A673 (cell line): ENCODE measurements around the gene CCDC7. TPM values are rescaled to one million over a fixed set of nuclear protein-coding genes. Genes with fewer than 3 reads are reported as not detected.

Experiments used
- BruUV-seq: library from RNA; stranded (reverse); fragments of 400-500 nt; replicated peaks from 2 replicates; lab custom pipeline; 2021; lab: Mats Ljungman, UMichigan
- CTCF ChIA-PET: fragments of 300-600 bp; sonication (Branson Sonifier 250); formaldehyde crosslinking; loops from one replicate; lab custom pipeline; 2022; ENCODE audit warnings: antibody characterized with exemption; lab: Charles Lee
- POLR2A ChIA-PET: fragments of 300-600 bp; sonication (Branson Sonifier 250); formaldehyde crosslinking; loops from one replicate; lab custom pipeline; 2022; ENCODE audit warnings: antibody characterized with exemption; ENCODE audit not compliant: low non-redundant PET; lab: Charles Lee
- DNase-seq: peaks from one replicate; pipeline ENCODE4 v3.0.0-alpha.2; 2015; ENCODE audit warnings: low spot score
- H3K27ac ChIP-seq: fragments of 200-600 bp; sonication (generic); 2 replicates; pipeline ENCODE4 v1.5.1; 2016; ENCODE audit warnings: mixed run types, low read depth, mild to moderate bottlenecking, mixed read lengths, antibody characterized with exemption, low read length; ENCODE audit not compliant: poor library complexity, severe bottlenecking
- H3K27me3 ChIP-seq: fragments of 200-600 bp; sonication (generic); replicated peaks from 2 replicates; pipeline ENCODE4 v1.6.1; 2017; ENCODE audit warnings: mixed run types, low read depth, mild to moderate bottlenecking, mixed read lengths, antibody characterized with exemption, low read length; ENCODE audit not compliant: insufficient read depth, poor library complexity
- H3K36me3 ChIP-seq: fragments of 200-600 bp; sonication (generic); 2 replicates; pipeline ENCODE4 v1.6.1; 2016; ENCODE audit warnings: mixed run types, mild to moderate bottlenecking, mixed read lengths, antibody characterized with exemption, low read length; ENCODE audit not compliant: insufficient read depth, poor library complexity, severe bottlenecking
- H3K4me1 ChIP-seq: fragments of 200-600 bp; sonication (generic); 2 replicates; pipeline ENCODE4 v1.6.1; 2017; ENCODE audit warnings: mixed run types, mild to moderate bottlenecking, mixed read lengths, antibody characterized with exemption, low read length; ENCODE audit not compliant: insufficient read depth, poor library complexity, severe bottlenecking
- H3K4me3 ChIP-seq: fragments of 200-600 bp; sonication (generic); 2 replicates; pipeline ENCODE4 v1.5.1; 2016; ENCODE audit warnings: low read depth, mixed run types, mild to moderate bottlenecking, mixed read lengths, low read length; ENCODE audit not compliant: poor library complexity, severe bottlenecking
- H3K9me3 ChIP-seq: fragments of 200-600 bp; sonication (generic); 2 replicates; pipeline ENCODE4 v1.6.1; 2016; ENCODE audit warnings: mixed run types, low read depth, mild to moderate bottlenecking, mixed read lengths, antibody characterized with exemption, low read length; ENCODE audit not compliant: poor library complexity, severe bottlenecking
- CTCF ChIP-seq: fragments of 300-800, 200-600 bp; sonication (generic); conservative IDR thresholded peaks from 2 replicates; pipeline ENCODE4 v1.5.1; 2017; ENCODE audit warnings: low read depth, mild to moderate bottlenecking, antibody characterized with exemption, low read length, moderate library complexity, mixed read lengths
- EZH2 ChIP-seq: fragments of 200-600 bp; sonication (generic); IDR thresholded peaks from 2 replicates; pipeline ENCODE4 v1.6.1; 2017; ENCODE audit warnings: borderline replicate concordance, low read depth, mild to moderate bottlenecking, mixed read lengths, antibody characterized with exemption, low read length; ENCODE audit not compliant: poor library complexity, severe bottlenecking
- intact Hi-C: fragments of 100-400 bp; cut with micrococcal nuclease; formaldehyde crosslinking; loops from one replicate; pipeline ENCODE4 v1.10.0; 2022; ENCODE audit not compliant: unreplicated experiment
- total RNA-seq: library from RNA; stranded (reverse); gene quantifications from 2 replicates; pipeline ENCODE4 v1.2.3, GENCODE V29; 2021

Gene CCDC7
- total RNA-seq, 1 experiment from 2014 or later, result 16.4 TPM

- CTCF ChIA-PET, result no interaction called here
Measured at GRCh38 chr10:32437334-32437733, 8.6 kb upstream of the CCDC7 start.

GRCh38 chr10:32445036-32445435 lies 904 bp upstream of the CCDC7 start:
- H3K27ac ChIP-seq, result peak overlapping the region; percentile 96
- no peaks in the 10 kb centered on the region for H3K27me3 ChIP-seq
- POLR2A ChIA-PET, result interaction anchor here (0.6 kb wide), 1 partner anchor 182 kb away, joined by 3 read pairs; no protein-coding TSS in a partner anchor
- CTCF ChIA-PET, result interaction anchor here (1.0 kb wide), 1 partner anchor 564 kb away, joined by 3 read pairs; no protein-coding TSS in a partner anchor
- no peaks in the 10 kb centered on the region for H3K9me3 ChIP-seq
- TF ChIP-seq CTCF, result no peak
- TF ChIP-seq EZH2, result no peak
- intact Hi-C loops, result loop anchor here (5.0 kb wide), 2 partner anchors 188 to 562 kb away; no protein-coding TSS in a partner anchor
- DNase-seq, result no peak
- peak overlapping the region; percentile 64 for H3K4me3 ChIP-seq
- H3K4me1 ChIP-seq, result peaks cover 6% of the 10 kb centered on the region
- no peaks in the 10 kb centered on the region for H3K36me3 ChIP-seq
- BruUV-seq, result no TSS peak

More at GRCh38 chr10:32437334-32437733, 8.6 kb upstream of the CCDC7 start:
- Histone ChIP-seq H3K36me3 (no peaks in the 10 kb centered on the region), H3K4me3 (no peak overlapping the region), H3K9me3 (no peaks in the 10 kb centered on the region), H3K4me1 (no peaks in the 10 kb centered on the region), H3K27ac (no peak overlapping the region), H3K27me3 (no peaks in the 10 kb centered on the region)
- TF ChIP-seq EZH2 (no peak), CTCF (no peak)
- POLR2A ChIA-PET, result no interaction called here
- intact Hi-C loops, result no loop called here
- no TSS peak for BruUV-seq
- DNase-seq, result no peak

GRCh38 chr10:32446536-32447406 lies 831 bp downstream of the CCDC7 start:
- no peak for TF ChIP-seq CTCF
- TF ChIP-seq EZH2, result no peak
- ChIA-PET CTCF (no interaction called here), POLR2A (no interaction called here)
- peaks cover 6% of the 10 kb centered on the region for H3K4me1 ChIP-seq
- intact Hi-C loops, result loop anchor here (2.0 to 5.0 kb wide), 4 partner anchors 68 to 561 kb away; partner anchors contain the start of gene EPC1
- H3K9me3 ChIP-seq, result no peaks in the 10 kb centered on the region
- no peaks in the 10 kb centered on the region for H3K27me3 ChIP-seq
- H3K36me3 ChIP-seq, result no peaks in the 10 kb centered on the region
- peak overlapping the region; percentile 64 for H3K4me3 ChIP-seq
- DNase-seq, result peak; percentile 80
- H3K27ac ChIP-seq, result peak overlapping the region; percentile 96
- BruUV-seq, result TSS peak; percentile 84
